Measurements from ENCODE around the gene PSMD1.

DNA sequence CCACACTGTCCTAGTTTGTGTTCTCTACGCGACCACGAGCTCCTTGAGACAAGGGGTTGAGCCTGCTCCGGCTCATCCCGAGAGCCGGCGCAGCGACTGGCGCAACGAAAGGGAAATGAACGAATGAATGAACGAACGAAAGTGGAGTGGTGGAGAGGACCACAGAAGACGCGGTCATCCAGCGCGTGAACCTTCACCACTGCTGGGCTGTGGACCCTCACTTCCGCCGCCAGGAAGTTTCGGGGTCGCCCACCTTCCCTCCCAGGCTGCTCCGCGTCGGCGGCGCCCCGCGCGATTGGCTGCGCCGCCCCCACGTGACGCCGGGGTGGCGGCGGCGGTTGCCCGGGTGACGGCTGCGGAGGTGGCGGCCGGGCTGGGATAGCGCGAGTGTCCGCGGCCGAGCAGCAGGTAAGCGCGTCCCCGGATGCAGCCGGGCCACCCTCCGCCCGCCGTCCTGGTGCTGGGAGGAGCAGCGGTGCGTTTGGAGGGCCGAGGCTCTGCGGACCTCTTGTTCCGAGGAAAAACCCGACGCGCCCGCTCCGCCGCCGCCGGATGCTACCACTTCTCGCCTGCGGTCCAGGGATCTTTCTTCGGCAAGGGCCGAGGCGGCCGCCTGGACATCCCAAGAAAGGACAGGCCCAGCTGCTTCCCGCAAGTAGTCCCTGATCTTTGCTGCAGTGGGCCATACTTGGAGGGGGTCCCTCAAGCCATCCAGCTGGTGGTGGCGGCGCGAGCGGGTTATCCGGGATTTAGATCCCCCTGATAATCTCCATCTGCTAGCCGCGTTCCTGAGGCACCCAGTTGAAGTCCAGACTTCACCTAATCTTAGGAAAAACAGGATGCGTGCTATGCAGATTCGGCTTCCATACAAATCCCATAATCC is 141.9 kb downstream of the PSMD1 start, which contains the start of gene ARMC9:
- TF ChIP-seq, protein P1, sequence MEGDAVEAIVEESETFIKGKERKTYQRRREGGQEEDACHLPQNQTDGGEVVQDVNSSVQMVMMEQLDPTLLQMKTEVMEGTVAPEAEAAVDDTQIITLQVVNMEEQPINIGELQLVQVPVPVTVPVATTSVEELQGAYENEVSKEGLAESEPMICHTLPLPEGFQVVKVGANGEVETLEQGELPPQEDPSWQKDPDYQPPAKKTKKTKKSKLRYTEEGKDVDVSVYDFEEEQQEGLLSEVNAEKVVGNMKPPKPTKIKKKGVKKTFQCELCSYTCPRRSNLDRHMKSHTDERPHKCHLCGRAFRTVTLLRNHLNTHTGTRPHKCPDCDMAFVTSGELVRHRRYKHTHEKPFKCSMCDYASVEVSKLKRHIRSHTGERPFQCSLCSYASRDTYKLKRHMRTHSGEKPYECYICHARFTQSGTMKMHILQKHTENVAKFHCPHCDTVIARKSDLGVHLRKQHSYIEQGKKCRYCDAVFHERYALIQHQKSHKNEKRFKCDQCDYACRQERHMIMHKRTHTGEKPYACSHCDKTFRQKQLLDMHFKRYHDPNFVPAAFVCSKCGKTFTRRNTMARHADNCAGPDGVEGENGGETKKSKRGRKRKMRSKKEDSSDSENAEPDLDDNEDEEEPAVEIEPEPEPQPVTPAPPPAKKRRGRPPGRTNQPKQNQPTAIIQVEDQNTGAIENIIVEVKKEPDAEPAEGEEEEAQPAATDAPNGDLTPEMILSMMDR (IDR thresholded peaks at IDR 0.05; ENCODE audit: low read depth, low read length, poor library complexity, severe bottlenecking) = no peak
- TF ChIP-seq EZH2phosphoT487 (IDR thresholded peaks at IDR 0.05; ENCODE audit: borderline replicate concordance, low read length) = no peak
